GOT3 (cell line): ENCODE data around the gene WSB1.
"Not testable (repeated sequence)": the region's sequence is repeated elsewhere in the genome, so short reads cannot be mapped to it uniquely, and the experiment has no call there.

Experiments
- DNase-seq: peaks from one replicate; lab custom pipeline; 2025; ENCODE audit warnings: mixed read lengths; lab: John Stamatoyannopoulos, UW

Gene WSB1

GRCh38 chr17:27315796-27316465 is 22.0 kb downstream of the WSB1 start:
- DNase-seq: no peak

- no peak for DNase-seq
Measured at GRCh38 chr17:27318228-27318627, 24.3 kb downstream of the WSB1 start.

- no peak for DNase-seq
Measured at GRCh38 chr17:27318633-27319032, 24.7 kb downstream of the WSB1 start.

GRCh38 chr17:27319541-27320221 is 25.8 kb downstream of the WSB1 start:
- no peak for DNase-seq

GRCh38 chr17:27320222-27320560 is 26.3 kb downstream of the WSB1 start:
- DNase-seq: no peak

- DNase-seq: no peak
Measured at GRCh38 chr17:27321372-27321771, 27.5 kb downstream of the WSB1 start.

- DNase-seq: no peak
Measured at GRCh38 chr17:27322026-27322425, 28.1 kb downstream of the WSB1 start.

- DNase-seq: no peak
Measured at GRCh38 chr17:27322690-27323508, 29.0 kb downstream of the WSB1 start.

- no peak for DNase-seq
Measured at GRCh38 chr17:27323538-27324215, 29.8 kb downstream of the WSB1 start.

GRCh38 chr17:27324771-27325339 is 30.9 kb downstream of the WSB1 start:
- no peak for DNase-seq

- DNase-seq: no peak
Measured at GRCh38 chr17:27326051-27326450, 32.1 kb downstream of the WSB1 start.

- DNase-seq: no peak
Measured at GRCh38 chr17:27326585-27326984, 32.7 kb downstream of the WSB1 start.

GRCh38 chr17:27327397-27327796 is 33.5 kb downstream of the WSB1 start:
- no peak for DNase-seq

- no peak for DNase-seq
Measured at GRCh38 chr17:27327871-27328270, 34.0 kb downstream of the WSB1 start.

GRCh38 chr17:27328686-27329085 is 34.8 kb downstream of the WSB1 start:
- not testable (repeated sequence) for DNase-seq

- DNase-seq: no peak
Measured at GRCh38 chr17:27329146-27329805, 35.4 kb downstream of the WSB1 start.

- no peak for DNase-seq
Measured at GRCh38 chr17:27332047-27332393, 38.1 kb downstream of the WSB1 start.

GRCh38 chr17:27332485-27333409 is 38.8 kb downstream of the WSB1 start:
- DNase-seq: peak; percentile 88

GRCh38 chr17:27333410-27333980 is 39.6 kb downstream of the WSB1 start:
- DNase-seq: no peak

- DNase-seq: no peak
Measured at GRCh38 chr17:27336184-27336583, 42.3 kb downstream of the WSB1 start.
